PC-9 (cell line): ENCODE data around the gene EPM2AIP1. TPM values are rescaled to one million over a fixed set of nuclear protein-coding genes. Genes with fewer than 3 reads are reported as not detected.

Experiments used
- BruUV-seq: library from RNA; stranded (reverse); fragments of 400-500 nt; replicated peaks from 2 replicates; lab custom pipeline; 2021; lab: Mats Ljungman, UMichigan
- CTCF ChIA-PET: fragments of 300-600 bp; sonication (Branson Sonifier 250); formaldehyde crosslinking; loops from one replicate; lab custom pipeline; 2022; ENCODE audit warnings: antibody characterized with exemption; lab: Charles Lee
- POLR2A ChIA-PET: fragments of 300-600 bp; sonication (Branson Sonifier 250); formaldehyde crosslinking; loops from one replicate; lab custom pipeline; 2022; ENCODE audit warnings: antibody characterized with exemption; ENCODE audit not compliant: unreplicated experiment; lab: Charles Lee
- DNase-seq, 2 experiments: peaks; one replicate each; pipeline versions ENCODE4 v3.0.0 to v3.0.0-alpha.2; 2015 to 2022; ENCODE audit warnings: mixed read lengths in 1 of 2
- H2AFZ ChIP-seq: fragments of 200-600 bp; sonication (generic); 2 replicates; pipeline ENCODE4 v1.8.1; 2017; ENCODE audit warnings: antibody characterized with exemption
- H3F3A ChIP-seq: fragments of 200-600 bp; sonication (generic); 2 replicates; pipeline ENCODE4 v1.8.1; 2017; ENCODE audit warnings: antibody characterized with exemption, mild to moderate bottlenecking, low read depth; ENCODE audit not compliant: insufficient read depth
- H3K27ac ChIP-seq: fragments of 200-600 bp; sonication (generic); 2 replicates; pipeline ENCODE4 v1.6.1; 2016; ENCODE audit warnings: mixed run types
- H3K27me3 ChIP-seq: fragments of 200-600 bp; sonication (generic); 2 replicates; pipeline ENCODE4 v1.6.1; 2016; ENCODE audit warnings: low read depth, mixed run types; ENCODE audit not compliant: insufficient read depth
- H3K36me3 ChIP-seq: fragments of 200-600 bp; sonication (generic); 2 replicates; pipeline ENCODE4 v1.6.1; 2016; ENCODE audit warnings: low read depth, mixed run types
- H3K4me1 ChIP-seq: fragments of 200-600 bp; sonication (generic); replicated peaks from 2 replicates; pipeline ENCODE4 v1.6.1; 2016; ENCODE audit warnings: mixed run types; ENCODE audit not compliant: insufficient read depth
- H3K4me2 ChIP-seq: fragments of 200-600 bp; sonication (generic); 2 replicates; pipeline ENCODE4 v1.6.1; 2017; ENCODE audit warnings: mixed run types
- H3K4me3 ChIP-seq: fragments of 200-600 bp; sonication (generic); 2 replicates; pipeline ENCODE4 v1.6.1; 2016; ENCODE audit warnings: mixed run types
- H3K79me2 ChIP-seq: fragments of 200-600 bp; sonication (generic); 2 replicates; pipeline ENCODE4 v1.6.1; 2017; ENCODE audit warnings: low read depth, mixed run types
- H3K9me2 ChIP-seq: fragments of 200-600 bp; sonication (generic); 2 replicates; pipeline ENCODE4 v1.8.1; 2017; ENCODE audit warnings: mild to moderate bottlenecking; ENCODE audit not compliant: insufficient read depth
- H3K9me3 ChIP-seq: fragments of 200-600 bp; sonication (generic); 2 replicates; pipeline ENCODE4 v1.8.1; 2016; ENCODE audit warnings: low read depth; ENCODE audit not compliant: insufficient read depth
- H4K20me1 ChIP-seq: fragments of 200-600 bp; sonication (generic); 2 replicates; pipeline ENCODE4 v1.8.1; 2017; ENCODE audit not compliant: insufficient read depth
- CTCF ChIP-seq: fragments of 200-600 bp; sonication (generic); conservative IDR thresholded peaks from 2 replicates; pipeline ENCODE4 v1.6.1; 2017; ENCODE audit warnings: mixed run types, antibody characterized with exemption, mild to moderate bottlenecking, moderate library complexity
- EZH2 ChIP-seq: fragments of 200-600 bp; sonication (generic); IDR thresholded peaks from 2 replicates; pipeline ENCODE4 v1.8.0; 2017; ENCODE audit warnings: antibody characterized with exemption, low read depth
- intact Hi-C: fragments of 100-400 bp; cut with micrococcal nuclease; formaldehyde crosslinking; loops from one replicate; pipeline ENCODE4 v1.10.0; 2022; ENCODE audit not compliant: unreplicated experiment
- total RNA-seq: library from RNA; stranded (reverse); gene quantifications from 2 replicates; pipeline ENCODE4 v1.2.3, GENCODE V29; 2021

The EPM2AIP1 gene
- total RNA-seq, 1 experiment from 2014 or later = 10.5 TPM

DNA sequence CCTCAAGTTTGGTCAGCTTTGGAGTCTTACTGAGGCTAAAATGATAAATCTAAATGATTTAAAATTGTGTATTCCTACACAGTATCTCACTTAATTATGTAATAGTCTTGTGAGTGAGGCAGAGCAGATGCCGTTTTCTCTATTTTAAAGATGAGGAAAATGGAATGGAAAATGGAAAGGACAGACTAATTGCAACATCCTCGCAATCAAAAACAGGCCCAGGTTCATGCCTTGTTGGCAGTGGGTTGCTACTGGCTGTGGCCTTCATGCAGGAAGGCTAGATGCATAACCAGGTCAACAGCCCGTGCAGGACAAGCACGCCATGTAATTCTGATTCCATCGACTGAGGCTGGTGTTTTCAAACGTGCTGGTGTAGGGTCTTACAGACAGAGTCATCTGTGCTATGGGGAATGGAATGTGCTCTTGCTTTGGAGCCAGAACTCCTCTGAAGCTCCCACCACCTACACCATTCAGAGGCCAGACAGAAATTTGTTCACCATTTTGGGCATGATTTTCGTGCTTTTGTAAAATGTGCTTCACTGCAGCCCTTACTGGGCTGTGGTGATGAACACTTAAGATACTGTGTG, 38.3 kb upstream of the EPM2AIP1 start:
- Histone ChIP-seq H3K4me2 (no peak overlapping the region), H2AFZ (no peak overlapping the region), H3K79me2 (no peaks in the 10 kb centered on the region), H3K9me3 (no peaks in the 10 kb centered on the region), H3K4me1 (no peaks in the 10 kb centered on the region), H3K36me3 (peaks cover 12% of the 10 kb centered on the region), H4K20me1 (no peaks in the 10 kb centered on the region), H3K27me3 (no peaks in the 10 kb centered on the region), H3K4me3 (no peak overlapping the region), H3F3A (no peaks in the 10 kb centered on the region), H3K27ac (no peak overlapping the region), H3K9me2 (no peaks in the 10 kb centered on the region)
- intact Hi-C loops = no loop called here
- ChIA-PET POLR2A (no interaction called here), CTCF (no interaction called here)
- DNase-seq = no peak
- no peak for TF ChIP-seq CTCF
- TF ChIP-seq EZH2 = no peak
- no TSS peak for BruUV-seq

DNA sequence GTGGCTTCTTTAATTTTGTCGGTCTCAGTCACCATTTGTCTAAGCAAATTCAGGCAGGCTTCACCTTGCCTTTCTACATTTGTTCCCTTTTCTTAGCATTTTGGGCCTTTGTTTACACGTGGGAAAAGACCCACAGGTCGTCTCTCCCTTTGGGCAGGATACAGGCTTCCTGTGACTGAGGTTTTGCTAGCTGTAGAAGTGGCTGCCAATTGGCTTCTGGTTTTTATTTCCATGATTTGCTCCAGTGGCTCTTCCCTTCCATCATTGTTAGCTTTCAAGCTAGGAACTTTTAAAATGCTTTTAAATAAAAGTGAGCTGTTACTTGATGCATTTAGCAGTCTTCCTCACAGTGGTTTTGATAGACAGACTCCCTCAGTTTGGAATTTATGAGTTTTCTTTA, 37.7 kb upstream of the EPM2AIP1 start:
- POLR2A ChIA-PET = no interaction called here

GRCh38 chr3:37029516-37030163, 36.7 kb upstream of the EPM2AIP1 start:
- ChIA-PET POLR2A (interaction anchor here (0.6 kb wide), 1 partner anchor 316 kb away, joined by 3 read pairs; no protein-coding TSS in a partner anchor), CTCF (no interaction called here)
- H3F3A ChIP-seq = no peaks in the 10 kb centered on the region
- no peak overlapping the region for H3K4me3 ChIP-seq
- H3K79me2 ChIP-seq = no peaks in the 10 kb centered on the region
- TF ChIP-seq CTCF (no peak), EZH2 (no peak)
- intact Hi-C loops = no loop called here
- no peak overlapping the region for H3K27ac ChIP-seq
- H2AFZ ChIP-seq = no peak overlapping the region
- no peaks in the 10 kb centered on the region for H3K9me2 ChIP-seq
- no peak overlapping the region for H3K4me2 ChIP-seq
- DNase-seq = no peak
- no TSS peak for BruUV-seq
- peaks cover 16% of the 10 kb centered on the region for H3K36me3 ChIP-seq
- H3K9me3 ChIP-seq = no peaks in the 10 kb centered on the region
- H4K20me1 ChIP-seq = no peaks in the 10 kb centered on the region
- no peaks in the 10 kb centered on the region for H3K27me3 ChIP-seq
- no peaks in the 10 kb centered on the region for H3K4me1 ChIP-seq

More for the DNA sequence above, 37.7 kb upstream of the EPM2AIP1 start:
- no peak for TF ChIP-seq CTCF
- no peak for TF ChIP-seq EZH2
- no peak overlapping the region for H3K4me2 ChIP-seq
- DNase-seq = no peak
- H3K27me3 ChIP-seq = no peaks in the 10 kb centered on the region
- H3K36me3 ChIP-seq = peaks cover 12% of the 10 kb centered on the region
- H3K9me2 ChIP-seq = no peaks in the 10 kb centered on the region
- CTCF ChIA-PET = no interaction called here
- no TSS peak for BruUV-seq
- H2AFZ ChIP-seq = no peak overlapping the region
- no peaks in the 10 kb centered on the region for H4K20me1 ChIP-seq
- no peak overlapping the region for H3K27ac ChIP-seq
- intact Hi-C loops = no loop called here
- no peaks in the 10 kb centered on the region for H3K79me2 ChIP-seq
- no peaks in the 10 kb centered on the region for H3F3A ChIP-seq
- H3K4me3 ChIP-seq = no peak overlapping the region
- H3K9me3 ChIP-seq = no peaks in the 10 kb centered on the region
- no peaks in the 10 kb centered on the region for H3K4me1 ChIP-seq
